Measurements from ENCODE around the gene PIEZO1. TPM values are rescaled to one million over a fixed set of nuclear protein-coding genes. Genes with fewer than 3 reads are reported as not detected.
"Not testable (repeated sequence)": the region's sequence is repeated elsewhere in the genome, so short reads cannot be mapped to it uniquely, and the experiment has no call there.

PIEZO1 gene
- 37.9 and 52.7 TPM in 2 replicates for polyA plus RNA-seq (2014; cell fraction: cytosol; rRNA removed)
- 213 and 283 TPM in 2 replicates for polyA plus RNA-seq (2014; cell fraction: nucleus; rRNA removed)

GRCh38 chr16:88785106-88785924, at the start of gene PIEZO1:
Gene PIEZO1 (minus strand): TSS chr16:88785220. CDS start chr16:88784964, 256 bp downstream.
- DNase-seq (ENCODE audit: low spot score): no peak

DNA sequence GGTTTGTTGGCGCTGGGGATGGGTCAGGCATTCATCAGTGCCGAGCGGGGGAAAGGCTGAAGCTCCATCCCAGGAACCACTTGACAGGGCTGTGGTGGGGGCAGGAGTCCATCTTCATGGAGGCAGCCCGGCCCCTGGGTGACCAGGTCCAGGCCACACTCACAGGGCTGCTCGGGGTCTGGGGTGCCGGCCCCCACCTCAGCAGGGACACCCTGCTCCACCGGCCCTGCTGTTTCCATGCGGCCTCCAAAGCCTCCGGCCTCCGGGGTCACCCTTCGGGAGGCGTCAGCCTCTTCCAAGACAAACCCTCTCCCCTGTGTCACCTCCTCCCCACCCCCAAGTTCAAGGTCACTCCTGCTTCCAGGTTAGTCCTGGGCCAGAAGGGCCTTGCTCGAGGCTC, 49.6 kb upstream of the PIEZO1 start:
- DNase-seq (ENCODE audit: low spot score): no peak

DNA sequence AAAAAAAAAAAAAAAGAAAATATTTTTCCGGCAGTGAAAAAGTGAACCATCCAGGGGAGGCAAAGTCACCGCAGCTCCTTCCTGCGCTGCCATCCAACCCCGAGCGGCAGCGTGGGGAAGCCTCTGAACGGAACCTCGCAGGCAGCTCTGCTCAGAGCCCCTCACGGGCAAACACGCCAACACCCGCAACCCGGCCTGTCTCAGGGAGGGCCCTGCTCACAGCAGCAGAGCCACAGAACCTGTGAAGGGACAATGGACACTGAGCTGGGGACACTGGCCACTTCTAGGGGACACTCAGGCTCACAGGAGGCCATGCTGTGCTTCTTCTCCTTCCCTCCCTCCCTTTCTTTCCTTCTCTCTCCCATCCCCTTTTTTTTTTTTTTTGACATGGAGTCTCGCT, 48.1 kb upstream of the PIEZO1 start:
- no peak for DNase-seq (ENCODE audit: low spot score)

GRCh38 chr16:88831838-88832237, 46.8 kb upstream of the PIEZO1 start:
- DNase-seq (ENCODE audit: low spot score): no peak

GRCh38 chr16:88830783-88831182, 45.8 kb upstream of the PIEZO1 start:
- no peak for DNase-seq (ENCODE audit: low spot score)

GRCh38 chr16:88830258-88830657, 45.2 kb upstream of the PIEZO1 start:
- DNase-seq (ENCODE audit: low spot score): no peak

DNA sequence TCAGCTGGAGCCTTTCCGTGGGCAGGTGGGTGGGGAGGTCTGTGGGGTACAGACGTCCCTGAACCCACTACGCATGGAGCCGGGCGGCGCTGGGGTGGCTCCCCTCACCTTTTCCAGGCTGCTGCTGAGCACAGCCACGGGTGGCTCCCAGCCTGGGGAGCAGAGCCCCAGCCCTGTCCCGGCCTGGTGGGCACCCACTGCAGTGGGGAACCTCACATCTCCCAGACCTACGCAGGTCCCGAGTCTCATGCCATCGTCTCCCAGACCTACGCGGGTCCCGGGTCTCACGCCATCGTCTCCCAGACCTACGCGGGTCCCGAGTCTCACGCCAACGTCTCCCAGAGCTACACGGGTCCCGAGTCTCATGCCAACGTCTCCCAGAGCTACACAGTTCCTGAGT, 43.7 kb upstream of the PIEZO1 start:
- no peak for DNase-seq (ENCODE audit: low spot score)

DNA sequence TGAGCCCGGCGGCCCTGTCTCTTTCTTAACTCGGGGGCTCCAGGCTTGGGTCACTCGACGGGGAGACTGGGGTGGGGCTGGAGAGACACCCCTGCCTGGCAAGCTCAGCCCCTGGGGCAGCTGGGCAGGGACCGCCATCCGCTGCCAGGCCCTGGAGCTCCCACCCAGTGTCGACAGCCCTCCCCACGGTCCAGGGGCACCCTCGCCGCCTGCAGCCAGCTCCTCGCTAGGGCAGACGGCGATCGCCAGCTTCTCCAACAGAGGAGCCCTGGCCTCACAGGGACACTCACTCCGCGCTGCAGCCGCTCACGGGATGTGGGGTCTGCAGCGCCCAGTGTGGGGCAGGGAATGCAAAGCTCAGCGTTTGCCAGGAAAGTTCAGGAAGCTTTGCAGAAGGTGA, 42.7 kb upstream of the PIEZO1 start:
- DNase-seq (ENCODE audit: low spot score): no peak

DNA sequence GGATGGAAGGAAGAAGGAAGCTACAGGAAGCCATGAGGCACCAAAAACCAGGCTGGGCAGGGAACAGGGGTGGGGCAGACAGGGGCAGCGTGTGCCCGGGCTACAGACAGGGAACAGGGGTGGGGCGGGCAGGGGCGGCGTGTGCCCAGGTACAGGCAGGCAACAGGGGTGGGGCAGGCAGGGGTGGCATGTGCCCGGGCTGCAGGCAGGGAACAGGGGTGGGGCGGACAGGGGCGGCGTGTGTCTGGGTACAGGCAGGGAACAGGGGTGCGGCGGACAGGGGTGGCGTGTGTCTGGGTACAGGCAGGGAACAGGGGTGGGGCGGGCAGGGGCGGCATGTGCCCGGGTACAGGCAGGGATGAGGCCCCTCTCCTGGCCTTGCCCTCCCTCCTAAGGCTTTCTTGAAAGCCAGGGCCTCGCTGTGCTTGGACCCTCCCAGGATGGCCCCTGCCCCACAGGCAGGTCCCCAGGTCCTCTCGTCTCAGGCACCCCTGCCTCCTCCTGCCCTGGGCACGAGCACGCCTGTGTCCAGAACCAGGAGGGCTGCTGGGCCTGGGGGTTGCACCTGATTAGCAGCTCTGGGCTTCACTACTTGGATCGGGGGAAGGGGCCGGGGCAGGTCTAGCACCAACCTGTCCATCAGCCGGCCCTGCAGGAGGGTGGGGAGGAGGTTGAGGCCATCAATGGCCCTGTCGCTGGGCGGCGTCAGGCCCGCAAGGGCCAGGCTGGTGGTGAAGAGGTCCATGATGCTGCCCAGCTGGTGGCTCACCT, 41.2 kb upstream of the PIEZO1 start:
- DNase-seq (ENCODE audit: low spot score): no peak

- no peak for DNase-seq (ENCODE audit: low spot score)
These were observed 40.1 kb upstream of the PIEZO1 start for GRCh38 chr16:88825146-88825545.

DNA sequence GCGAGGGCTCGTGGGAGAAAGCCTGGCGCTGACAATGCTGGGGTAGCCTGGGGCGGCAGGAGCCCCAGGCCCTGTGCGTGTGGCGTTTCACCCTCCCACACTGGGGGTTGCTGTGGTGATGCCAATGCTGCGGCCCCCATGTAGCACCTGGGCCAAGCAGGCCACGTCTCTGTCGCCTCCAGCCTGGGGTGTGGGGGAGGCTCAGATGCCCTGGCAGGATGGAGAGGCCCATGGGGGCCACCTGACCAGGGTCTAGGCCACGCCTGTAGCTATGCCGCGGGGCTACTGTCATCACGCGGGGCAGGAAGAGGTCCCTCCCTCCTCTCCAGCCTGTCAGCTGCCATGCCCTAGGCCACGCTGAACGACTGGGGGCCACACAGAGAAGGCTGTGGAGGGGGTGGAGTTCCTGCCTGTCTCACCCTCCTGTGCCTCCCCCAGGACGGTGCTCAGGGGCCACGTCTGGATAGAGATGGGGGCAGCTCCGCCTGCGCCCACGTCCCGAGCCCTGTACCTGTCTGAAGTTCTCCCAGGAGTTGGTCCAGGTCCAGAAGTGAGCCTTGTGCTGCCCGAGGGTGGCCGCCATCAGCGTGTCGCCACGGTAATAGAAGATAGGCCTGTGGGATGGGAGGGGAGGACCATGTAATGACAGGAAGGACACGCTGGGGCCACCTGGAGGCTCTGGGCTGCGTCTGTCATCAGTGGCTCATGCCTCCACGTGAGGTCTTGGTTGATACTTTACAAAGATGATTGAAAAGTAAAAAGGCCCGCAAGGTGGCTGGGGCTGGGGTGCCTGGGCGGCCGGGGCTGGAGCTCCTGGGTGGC, 39.4 kb upstream of the PIEZO1 start:
- no peak for DNase-seq (ENCODE audit: low spot score)

- not testable (repeated sequence) for DNase-seq (ENCODE audit: low spot score)
These were observed 38.6 kb upstream of the PIEZO1 start for GRCh38 chr16:88823646-88824045.

- DNase-seq (ENCODE audit: low spot score): no peak
These were observed 37.4 kb upstream of the PIEZO1 start for GRCh38 chr16:88822281-88823040.

DNA sequence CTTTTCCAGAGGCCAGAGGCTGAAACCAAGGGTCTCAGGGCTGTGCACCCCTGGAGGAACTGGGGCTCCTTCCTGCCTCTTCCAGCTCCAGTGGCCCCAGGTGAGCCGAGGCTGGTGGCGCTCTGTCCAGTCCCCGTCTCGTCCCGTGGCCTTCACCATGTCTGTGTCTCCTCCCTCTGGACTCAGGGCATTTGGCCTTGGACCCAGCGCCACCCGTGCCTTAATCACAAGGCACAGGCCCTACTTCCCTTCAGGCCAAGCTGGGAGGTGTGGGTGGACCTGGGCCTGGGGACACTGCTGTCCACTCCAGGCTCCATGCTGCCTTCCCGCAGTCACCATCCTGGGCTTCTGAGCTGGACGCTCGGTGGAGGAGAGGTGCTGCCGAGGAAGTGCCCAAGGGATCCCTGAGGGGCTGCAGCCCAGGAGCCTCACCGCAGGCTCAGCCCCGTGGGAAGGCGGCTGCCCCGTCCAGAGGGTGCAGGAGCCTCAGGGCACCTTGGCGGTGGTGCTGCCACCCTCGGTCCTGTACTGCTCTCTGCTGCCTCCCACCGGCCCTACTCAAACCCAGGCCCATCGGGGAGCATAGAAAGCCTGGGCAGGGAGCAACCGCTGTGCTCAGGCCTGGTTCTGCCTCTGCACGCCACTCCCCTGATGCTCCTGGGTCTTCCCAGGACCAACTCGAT, 36.3 kb upstream of the PIEZO1 start:
- DNase-seq (ENCODE audit: low spot score): no peak

- DNase-seq (ENCODE audit: low spot score): no peak
These were observed 35.5 kb upstream of the PIEZO1 start for GRCh38 chr16:88820385-88821025.

DNA sequence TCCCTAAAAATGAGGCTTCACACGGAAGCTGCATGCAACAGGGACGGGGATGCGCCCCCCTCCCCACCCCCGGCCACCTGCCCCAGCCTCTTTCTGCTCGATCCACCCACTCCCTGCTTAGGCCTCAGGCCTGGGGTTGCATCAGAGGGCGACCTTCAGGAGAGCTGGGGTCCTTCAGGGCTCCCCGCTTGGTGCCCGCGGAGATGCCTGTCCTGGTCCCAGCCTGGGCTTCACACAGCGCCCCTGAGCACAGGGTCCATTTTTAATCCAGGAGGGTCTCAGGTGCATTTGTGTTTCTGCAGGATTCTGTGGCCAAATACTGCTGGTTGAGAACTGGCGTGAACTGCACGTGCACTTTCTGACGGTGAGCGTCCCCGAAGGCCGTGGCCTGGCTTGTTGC, 34.1 kb upstream of the PIEZO1 start:
- DNase-seq (ENCODE audit: low spot score): no peak

- no peak for DNase-seq (ENCODE audit: low spot score)
These were observed 33.5 kb upstream of the PIEZO1 start for GRCh38 chr16:88818575-88818874.

DNA sequence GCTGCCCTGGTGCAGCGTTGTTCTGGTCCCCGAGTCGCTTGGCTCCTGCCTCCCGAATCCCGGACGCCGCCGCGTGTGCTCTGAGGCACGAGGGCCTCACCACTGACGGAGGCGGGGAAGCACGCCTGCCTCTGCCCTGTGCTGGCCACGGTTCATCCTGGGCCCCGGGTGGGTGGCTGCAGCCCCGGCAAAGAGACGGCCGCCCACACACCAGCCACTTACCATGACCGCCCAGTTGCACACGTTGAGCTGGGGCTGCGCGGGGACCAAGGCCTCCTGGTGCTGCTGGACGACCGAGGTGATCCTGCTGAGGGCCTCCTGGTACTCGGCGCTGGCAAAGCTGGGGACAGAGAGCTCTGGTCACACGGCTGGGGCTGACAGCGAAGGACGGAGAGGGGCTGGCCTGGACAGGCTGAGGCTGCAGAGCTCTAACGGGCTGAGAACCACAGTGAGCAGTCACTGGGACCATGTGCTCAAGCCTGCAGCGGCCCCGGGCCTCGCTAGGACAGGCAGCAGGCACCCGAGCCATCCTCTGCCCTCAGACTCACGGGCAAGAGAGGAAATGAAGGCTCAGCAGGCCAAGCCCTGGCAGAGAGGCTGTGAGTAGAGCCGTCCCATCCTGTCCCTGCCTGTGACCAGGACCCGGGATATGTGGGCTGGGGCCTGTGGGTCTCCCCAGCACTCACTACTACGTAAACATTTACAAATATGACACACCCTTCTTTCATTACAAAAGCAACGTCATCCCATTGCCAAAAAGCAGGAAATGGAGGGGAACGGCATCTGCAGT, 33.0 kb upstream of the PIEZO1 start:
- DNase-seq (ENCODE audit: low spot score): no peak

All from SK-N-DZ (cell line).